HG02763 (cell line): Measurements from ENCODE around the gene SPRYD3.
"Not testable (repeated sequence)": the region's sequence is repeated elsewhere in the genome, so short reads cannot be mapped to it uniquely, and the experiment has no call there.

ENCODE experiments used
- ATAC-seq: cut with Tn5 transposase; IDR thresholded peaks from one replicate; pipeline ENCODE4 v1.9.1; 2021; ENCODE audit warnings: mild to moderate bottlenecking, moderate library complexity; ENCODE audit not compliant: unreplicated experiment

SPRYD3 gene

DNA sequence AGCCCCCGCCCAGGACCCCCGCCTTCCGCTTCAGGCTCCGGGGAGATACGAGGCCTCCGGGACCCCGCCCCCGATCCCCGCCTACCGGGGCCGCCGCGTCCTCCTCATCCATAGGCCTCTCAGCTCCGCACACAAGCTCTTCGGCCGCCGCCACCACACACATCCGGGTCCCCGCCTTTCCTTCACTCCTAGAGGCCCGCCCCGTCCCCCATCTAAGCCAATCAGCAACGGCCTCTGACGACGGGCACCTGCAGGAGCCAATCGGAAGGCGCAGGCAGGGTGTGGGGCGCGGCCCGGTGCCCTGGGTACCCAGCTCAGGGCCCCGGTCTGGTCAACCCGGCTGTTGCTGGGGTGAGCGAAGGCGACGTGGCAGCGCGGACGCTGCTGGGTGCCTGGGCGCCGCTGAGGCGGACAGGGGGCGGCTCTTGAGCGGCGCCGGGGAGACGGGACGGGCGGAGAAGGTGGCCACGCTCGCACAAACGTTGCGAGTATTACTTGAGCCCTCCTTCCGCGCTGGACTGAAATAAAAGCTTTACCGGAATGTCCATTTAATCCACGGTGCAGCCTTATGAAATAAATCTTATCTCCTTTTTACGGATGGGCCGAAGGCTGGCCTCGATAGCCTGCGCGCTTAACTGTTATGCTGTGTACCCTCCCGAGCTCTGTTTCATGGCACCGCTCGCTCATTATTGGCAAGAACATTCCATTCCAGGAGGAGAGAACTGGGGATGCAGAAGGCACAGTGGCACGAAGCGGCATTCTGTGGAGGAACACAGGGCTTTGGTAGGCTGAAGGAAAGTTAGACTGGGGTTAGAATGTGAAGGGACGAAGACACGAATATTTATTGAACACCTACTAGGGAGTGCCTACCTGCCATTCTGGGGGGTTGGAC lies at the start of gene SPRYD3:
TSS of gene SPRYD3 (minus strand) at position 165 of the 892 bp plus-strand sequence. CDS start at position 108, 57 bp downstream.
- ATAC-seq, result peak; percentile 98

GRCh38 chr12:53127169-53127568 lies 48.0 kb upstream of the SPRYD3 start:
- no peak for ATAC-seq

GRCh38 chr12:53124352-53124723 lies 45.1 kb upstream of the SPRYD3 start:
- no peak for ATAC-seq

- ATAC-seq, result no peak
Observed at GRCh38 chr12:53123578-53124351, 44.6 kb upstream of the SPRYD3 start.

DNA sequence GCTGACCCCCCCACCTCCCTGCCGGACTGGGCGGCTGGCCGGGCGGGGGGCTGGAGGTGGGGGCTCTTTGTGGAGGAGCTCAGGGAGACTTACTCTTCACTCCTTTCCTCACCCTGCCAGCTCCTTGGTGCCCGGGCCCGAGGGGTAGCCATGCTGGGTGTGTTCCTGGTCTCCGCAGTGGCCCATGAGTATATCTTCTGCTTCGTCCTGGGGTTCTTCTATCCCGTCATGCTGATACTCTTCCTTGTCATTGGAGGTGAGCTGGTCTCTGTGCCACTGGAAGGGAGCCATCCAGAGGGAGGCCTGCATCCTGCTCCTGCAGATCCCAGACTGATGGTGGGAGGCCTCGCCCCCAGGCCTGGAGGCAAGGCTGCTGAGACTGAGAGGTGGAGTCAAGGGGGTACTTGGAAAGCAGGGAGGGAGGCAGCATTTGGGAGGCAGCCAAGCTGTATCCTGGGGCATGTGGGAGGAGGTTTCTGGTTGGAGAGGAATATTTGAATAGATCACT lies 43.8 kb upstream of the SPRYD3 start:
- no peak for ATAC-seq

DNA sequence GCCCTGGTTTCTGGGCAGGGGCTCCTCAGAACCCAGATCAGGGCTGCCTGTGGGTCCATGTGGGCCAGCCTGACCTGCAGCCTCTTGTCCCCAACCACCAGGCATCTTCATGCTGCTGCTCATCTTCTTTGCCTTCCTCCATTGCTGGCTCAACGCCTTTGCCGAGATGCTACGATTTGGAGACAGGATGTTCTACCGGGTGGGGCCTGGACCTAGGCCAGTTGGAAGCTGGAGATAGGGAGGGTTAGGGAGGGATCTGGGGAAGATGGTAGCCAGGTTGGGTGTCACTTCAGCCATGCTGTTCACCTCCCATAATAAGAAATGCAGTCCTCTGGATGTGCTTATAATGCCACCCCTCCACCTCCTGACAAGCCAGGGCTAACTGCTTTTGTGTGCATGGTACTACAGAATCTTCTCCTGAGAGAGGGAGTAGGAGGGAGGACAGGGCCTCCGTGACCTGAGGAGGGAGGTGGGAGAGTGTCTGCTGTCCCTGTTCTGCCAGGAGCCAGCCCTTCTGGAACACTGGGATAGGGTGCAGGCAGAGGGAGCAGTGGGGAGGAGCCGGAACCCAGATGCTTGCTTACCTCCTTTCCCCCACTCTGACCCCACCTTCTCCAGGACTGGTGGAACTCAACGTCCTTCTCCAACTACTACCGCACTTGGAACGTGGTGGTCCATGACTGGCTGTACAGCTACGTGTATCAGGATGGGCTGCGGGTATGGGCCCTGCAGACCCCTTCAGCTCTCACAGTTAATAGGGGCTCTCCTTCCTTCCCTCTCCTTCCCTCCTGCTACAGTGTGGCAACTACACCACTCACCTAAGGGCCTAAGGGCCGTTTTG lies 41.7 kb upstream of the SPRYD3 start:
- ATAC-seq, result no peak

DNA sequence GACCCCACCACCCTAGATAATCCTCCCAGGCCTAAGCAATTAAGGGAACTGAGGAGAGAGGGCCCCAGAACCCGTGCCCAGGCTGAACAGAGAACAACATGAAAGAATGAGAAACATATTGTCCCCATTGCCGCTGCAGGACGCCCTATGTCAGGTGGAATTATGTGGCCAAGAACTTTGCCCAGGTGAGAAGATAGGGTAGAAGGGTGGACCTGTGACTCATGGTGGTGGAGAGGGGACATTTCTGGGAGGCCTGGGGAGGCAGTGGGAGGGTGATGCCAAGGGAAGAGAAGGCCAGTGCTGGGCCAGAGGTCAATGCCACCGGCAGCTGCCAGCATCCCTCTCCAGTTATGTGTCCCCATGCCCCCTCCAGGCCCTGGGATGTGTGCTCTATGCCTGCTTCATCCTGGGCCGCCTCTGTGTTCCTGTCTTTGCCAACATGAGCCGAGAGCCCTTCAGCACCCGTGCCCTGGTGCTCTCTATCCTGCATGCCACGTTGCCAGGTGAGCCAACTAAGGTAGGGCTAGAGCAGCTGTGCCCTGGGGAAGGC lies 39.6 kb upstream of the SPRYD3 start:
- no peak for ATAC-seq

DNA sequence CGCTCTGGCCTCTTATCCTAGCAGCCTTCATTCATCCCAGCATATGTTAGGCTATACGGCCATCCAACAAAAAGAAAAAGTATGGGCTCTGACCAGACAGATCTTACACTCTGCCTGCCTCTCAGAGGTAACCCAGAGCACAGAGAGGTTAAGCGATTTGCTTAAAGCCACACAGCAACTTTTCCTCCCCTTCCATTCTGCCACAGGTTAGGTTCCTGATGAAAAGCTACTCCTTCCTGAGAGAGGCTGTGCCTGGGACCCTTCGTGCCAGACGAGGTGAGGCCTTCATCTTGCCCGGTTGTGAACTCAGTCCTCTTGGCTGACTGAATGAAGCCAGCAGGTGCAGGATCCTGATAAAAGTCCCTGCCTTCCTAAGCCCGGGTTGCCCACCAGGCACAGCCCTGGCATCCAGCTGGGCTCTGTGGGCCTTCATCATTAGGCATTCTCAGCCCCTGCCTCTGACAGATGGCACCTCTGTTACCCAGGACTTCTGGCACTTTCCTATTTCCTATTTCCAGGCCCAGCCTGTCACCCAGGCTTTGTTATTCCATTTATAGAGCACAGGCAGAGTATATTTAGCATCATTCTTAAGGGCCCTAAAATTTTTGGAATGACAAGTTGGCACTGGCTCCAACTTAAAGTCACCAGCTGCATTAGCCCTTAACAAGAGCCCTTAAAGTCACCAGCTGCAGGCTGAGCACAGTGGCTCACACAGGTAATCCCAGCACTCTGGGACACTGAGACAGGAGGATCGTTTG lies 36.9 kb upstream of the SPRYD3 start:
- no peak for ATAC-seq

DNA sequence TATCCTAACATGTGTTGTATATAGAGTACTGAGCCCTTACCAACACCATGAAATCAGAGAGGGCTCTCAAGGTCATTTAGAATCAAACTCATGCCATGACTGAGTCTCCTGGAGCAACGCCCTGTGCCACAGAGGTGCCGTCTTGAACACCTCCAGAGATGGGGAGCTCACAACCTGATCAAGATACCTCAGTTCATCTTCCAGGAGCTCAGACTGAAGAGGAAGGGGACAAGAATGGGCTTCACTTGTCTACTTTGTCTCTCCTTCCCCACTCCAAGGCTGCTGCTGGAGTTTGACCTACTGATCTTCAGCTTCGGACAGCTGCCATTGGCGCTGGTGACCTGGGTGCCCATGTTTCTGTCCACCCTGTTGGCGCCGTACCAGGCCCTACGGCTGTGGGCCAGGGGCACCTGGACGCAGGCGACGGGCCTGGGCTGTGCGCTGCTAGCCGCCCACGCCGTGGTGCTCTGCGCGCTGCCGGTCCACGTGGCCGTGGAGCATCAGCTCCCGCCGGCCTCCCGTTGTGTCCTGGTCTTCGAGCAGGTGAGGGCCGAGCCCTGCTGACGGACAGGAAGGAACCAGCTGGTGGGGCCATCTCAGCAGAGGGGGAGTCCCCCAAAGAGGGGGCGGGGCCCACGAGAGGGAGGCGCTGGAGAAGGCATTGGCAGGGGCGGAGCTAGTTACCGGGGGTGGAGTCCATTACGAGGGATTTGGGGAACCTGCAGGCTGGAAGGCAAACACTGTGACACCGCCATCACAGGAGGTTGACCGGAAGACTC lies 36.1 kb upstream of the SPRYD3 start:
- ATAC-seq, result no peak

DNA sequence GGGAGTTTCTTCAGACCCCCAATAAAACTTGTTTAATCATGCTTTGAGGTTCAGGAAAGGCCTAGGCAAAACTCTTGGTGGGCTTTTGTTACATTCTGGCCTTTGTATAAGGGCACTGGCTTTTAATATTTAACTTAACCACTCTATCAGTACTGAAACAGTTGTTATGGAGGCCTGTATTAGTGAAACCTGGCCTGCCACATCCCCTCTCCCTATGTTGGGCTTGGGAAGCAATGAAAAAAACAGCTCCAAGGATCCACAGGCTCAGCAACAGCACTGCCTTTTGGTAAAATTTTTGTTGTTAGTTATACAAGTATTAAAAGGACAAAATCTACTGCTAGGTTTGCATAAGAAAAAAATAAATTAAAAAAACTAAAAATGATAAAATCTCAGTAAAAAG lies 34.8 kb upstream of the SPRYD3 start:
- ATAC-seq, result no peak

DNA sequence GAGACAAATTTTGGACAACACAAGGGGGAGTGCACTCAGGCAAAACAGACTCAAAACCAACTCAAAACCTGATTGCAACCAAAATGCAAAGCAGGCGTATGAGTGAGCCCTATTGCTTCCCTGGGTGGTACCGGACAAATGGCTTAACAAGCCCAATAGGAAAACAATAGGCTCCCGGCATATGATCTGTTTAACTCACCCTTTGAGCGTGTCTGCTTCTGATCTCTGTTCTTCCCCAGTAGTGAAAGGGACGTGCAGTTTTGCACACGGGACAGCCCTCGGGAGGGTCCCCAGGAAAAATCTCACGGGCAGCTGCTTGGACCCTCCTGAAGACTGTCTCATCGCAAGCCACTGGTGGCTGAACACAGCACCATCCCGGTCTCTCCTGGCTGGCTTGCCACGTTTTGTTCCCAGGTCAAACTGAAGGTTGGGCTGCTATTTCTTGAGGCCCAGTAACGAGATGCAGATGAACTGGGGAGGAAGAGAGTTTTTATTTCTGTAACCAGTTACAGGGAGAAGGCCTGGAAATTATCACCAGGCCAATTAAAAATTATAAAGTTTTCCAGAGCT lies 34.0 kb upstream of the SPRYD3 start:
- ATAC-seq, result no peak

DNA sequence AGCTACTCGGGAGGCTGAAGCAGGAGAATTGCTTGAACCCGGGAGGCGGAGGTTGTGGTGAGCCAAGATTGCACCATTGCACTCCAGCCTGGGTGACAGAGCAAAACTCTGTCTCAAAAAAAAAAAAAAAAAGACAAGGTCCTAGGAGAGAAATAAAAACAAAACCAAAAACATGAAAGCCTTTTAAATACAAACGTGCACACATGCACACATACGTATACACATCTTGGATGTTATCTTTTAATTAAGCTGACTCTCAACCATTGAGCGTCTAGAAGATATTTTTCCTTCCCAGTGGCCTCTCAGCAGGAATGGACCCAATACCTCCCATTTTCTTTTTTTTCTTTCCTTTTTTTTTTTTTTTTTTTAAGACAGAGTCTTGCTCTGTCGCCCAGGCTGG lies 33.2 kb upstream of the SPRYD3 start:
- not testable (repeated sequence) for ATAC-seq

DNA sequence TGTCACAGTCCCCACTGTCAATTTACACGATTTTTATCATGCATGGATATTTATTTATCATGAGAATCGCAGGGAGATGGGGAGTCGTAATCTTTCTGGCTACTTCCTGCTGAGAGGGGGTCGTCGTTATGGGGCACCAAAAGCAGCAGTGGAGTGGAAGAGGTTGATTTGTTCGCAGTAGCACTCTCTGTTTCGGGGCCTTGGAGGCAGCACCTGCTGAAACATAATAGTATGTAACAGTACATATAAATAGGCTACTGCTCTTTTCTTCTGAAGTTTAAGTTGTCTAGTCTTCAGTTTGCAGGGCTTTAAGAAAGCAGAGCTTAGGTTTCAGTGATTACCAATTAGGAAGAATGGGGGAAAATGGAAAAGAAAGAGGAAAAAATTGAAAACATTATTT lies 27.9 kb upstream of the SPRYD3 start:
- ATAC-seq, result no peak

DNA sequence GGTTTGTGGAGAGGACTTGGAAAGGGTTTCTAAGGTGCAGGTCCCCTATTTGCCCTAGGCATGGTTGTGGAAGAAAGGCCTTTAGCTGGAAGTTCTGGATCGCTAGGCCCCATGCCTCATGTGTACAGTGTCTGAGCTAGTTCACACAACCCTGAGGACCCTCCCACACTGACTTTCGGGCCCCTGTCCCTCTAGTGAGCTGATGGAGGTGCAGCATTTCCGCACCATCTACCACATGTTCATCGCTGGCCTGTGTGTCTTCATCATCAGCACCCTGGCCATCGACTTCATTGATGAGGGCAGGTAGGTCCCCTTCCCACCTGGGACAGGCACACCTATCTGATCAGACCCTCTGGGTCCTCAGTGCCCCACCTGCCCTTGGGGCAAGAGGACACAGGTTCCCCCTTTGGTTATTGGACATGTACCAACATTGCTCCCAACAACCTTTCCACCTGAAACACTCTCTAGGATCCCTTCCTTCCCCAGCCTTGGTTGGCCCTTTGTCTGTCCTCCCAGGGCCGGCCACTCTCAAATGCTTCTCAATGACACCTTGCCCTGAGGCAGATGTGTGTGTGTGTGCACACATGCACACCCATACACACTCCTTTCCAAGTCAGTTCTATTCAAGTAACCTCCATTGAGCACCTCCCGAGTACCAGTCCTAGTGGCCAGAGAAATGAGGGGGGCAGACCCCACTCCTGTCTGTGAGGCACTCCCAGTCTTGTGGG lies 26.7 kb upstream of the SPRYD3 start:
- ATAC-seq, result no peak

DNA sequence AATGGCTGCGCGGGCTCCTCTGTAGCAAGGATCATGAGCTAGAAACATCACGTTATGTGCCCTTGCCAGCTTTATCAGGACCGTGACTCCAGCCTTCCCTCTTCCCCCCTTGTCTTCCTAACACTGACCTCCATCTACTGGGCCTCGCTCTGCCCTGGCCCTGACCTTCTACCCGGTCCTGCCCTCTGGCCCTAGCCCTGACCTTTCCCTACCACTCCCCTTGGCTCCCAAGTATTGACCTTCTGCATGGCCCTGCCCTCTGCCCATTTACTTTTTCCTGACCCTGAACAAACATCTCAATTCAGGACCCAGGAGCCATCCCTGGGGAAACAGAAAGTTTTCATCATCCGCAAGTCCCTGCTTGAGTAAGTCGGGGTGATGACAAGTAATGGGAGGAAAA lies 26.1 kb upstream of the SPRYD3 start:
- no peak for ATAC-seq

DNA sequence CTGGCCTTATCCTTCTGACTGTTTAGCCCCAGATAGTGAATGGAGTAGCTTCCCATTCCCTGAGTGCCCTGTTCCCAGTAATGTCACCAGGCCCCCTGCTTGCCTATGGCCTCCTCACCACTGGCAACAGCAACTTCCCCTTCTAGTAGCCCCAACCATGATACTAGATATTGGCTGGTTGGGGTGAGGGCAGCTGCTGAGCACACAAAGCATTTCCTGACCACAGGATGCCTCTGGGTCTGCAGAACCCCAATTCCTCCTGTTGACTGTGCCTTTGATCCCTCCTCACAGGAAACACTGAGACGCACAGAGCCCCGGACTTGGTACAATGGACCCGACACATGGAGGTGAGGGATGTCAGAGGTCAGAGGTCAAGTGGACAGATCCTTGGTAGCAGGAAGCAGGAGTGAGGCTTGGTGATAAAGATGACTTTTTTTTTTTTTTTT lies 24.7 kb upstream of the SPRYD3 start:
- no peak for ATAC-seq

DNA sequence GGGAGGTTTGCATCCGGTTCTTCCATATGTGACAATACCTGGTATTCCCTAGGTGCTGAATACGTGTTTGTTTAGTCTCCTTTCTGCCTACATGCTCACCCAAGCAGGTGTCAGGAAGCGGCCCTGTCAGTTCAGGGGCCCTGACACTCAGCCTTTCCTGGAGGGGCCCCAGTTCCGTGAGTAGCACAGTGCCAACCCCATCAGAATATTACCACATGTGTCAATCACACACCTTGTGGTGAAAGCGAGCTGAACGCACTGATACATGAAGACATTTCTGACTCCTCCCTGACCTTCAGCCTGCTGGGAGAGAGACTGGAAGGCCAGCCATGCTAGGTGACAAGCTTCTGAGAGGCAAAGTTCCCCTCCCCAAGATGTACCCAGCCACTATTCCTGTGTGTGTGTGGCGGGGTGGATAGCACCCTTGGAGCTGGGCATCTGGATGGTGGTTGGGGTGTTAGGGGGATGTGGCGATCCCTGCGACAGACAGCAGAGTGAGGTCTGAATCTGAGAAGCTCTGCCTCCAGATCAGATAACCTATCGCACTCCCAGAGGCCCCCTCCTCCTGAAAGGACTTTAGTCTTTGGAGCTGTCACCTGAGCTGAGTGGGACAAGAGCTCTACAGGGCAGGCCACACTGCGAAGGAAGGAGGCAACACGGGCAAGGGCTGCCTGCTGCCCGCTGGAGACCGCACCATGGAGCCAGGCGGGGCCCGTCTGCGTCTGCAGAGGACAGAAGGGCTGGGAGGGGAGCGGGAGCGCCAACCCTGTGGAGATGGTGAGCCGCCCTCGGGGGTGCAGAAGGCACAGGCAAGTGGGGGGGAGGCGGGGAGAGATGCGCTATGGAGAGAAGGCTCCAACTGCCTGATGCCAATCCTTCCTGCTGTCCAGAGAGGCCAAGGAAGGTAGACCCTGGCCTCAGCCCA lies 24.0 kb upstream of the SPRYD3 start, which contains the start of gene SOAT2:
TSS of gene SOAT2 (plus strand) at position 604 of the 925 bp plus-strand sequence. CDS start at position 696, 92 bp downstream.
- peak; percentile 42 for ATAC-seq
